ENCODE results near the gene RAB32.

The RAB32 gene

DNA sequence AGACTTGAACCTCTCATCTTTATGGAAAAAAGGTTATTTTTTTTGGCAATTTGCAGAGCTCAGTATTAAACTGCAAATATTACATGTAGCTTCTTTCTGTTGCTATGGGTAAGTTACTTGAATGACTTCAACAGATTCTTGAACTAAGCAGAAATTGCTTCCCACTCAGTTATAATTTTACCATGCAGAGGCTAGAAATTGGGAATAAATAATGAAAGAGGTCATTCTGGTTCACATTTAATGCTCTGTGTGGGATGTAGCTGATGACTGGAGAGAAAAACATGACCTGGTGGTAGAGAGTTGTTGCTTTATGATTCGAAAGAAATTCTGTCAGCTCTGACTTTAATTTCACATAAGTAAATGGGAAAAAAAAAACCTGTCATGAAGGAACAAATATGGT is 38.3 kb downstream of the RAB32 start:
- TF ChIP-seq CTCF (IDR thresholded peaks at IDR 0.05; ENCODE audit: poor library complexity, severe bottlenecking): no peak
- no peak for DNase-seq (ENCODE audit: low spot score)
- no peaks in the 10 kb centered on the region for H3K9me3 ChIP-seq (ENCODE audit: severe bottlenecking)
- no peaks in the 10 kb centered on the region for H3K27me3 ChIP-seq (ENCODE audit: insufficient read depth, poor library complexity, severe bottlenecking)
- ATAC-seq (ENCODE audit: low read depth): no peak
- no peaks in the 10 kb centered on the region for H3K36me3 ChIP-seq (ENCODE audit: low read depth)
- no peak overlapping the region for H3K27ac ChIP-seq (ENCODE audit: poor library complexity, severe bottlenecking)
- H3K4me3 ChIP-seq (ENCODE audit: severe bottlenecking): no peak overlapping the region
- no peaks in the 10 kb centered on the region for H3K4me1 ChIP-seq (ENCODE audit: insufficient read depth, poor library complexity, severe bottlenecking)

DNA sequence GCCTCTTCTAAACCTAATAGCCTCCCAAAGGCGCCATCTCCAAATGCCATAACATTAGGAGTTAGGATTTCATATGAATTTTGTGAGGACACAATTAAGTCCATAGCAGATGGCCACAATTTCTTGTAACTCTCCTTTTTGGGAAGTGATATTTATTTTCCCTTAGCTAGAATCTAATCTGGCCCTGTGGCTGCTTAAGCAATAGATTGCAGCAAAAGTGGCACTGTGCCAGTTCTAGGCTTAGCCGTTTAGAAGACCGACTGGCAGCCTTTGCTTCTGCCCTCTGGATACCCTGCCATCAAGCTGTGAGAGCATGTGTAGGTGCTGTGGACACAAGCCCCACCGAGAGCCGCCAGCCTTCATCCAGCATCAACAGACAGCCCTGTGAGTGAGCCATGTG is 39.2 kb downstream of the RAB32 start:
- Histone ChIP-seq H3K36me3 (ENCODE audit: low read depth) (no peaks in the 10 kb centered on the region), H3K4me1 (ENCODE audit: insufficient read depth, poor library complexity, severe bottlenecking) (no peaks in the 10 kb centered on the region), H3K27ac (ENCODE audit: poor library complexity, severe bottlenecking) (no peak overlapping the region), H3K9me3 (ENCODE audit: severe bottlenecking) (no peaks in the 10 kb centered on the region), H3K4me3 (ENCODE audit: severe bottlenecking) (no peak overlapping the region), H3K27me3 (ENCODE audit: insufficient read depth, poor library complexity, severe bottlenecking) (no peaks in the 10 kb centered on the region)
- no peak for DNase-seq (ENCODE audit: low spot score)
- no peak for ATAC-seq (ENCODE audit: low read depth)
- no peak for TF ChIP-seq CTCF (IDR thresholded peaks at IDR 0.05; ENCODE audit: poor library complexity, severe bottlenecking)

DNA sequence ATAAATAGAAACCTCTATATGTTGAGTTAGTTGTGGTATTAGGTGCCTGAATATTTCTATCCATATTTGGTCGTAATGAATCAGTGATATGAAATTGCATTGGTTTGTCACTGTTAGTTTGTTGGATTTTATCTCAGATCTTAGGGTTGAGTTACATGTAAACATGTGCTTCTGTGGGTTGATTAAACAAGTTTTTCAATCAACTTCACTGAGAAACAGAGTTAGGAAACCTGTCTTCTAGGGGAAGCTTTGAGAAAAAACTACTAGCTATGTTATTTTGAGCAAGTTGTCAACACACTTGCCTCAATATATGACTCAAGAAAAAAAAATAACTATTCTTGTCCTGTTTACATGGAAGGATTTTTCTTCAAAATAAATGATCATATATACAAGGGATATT is 40.3 kb downstream of the RAB32 start:
- DNase-seq (ENCODE audit: low spot score) (no peak), ATAC-seq (ENCODE audit: low read depth) (no peak)
- Histone ChIP-seq H3K4me1 (ENCODE audit: insufficient read depth, poor library complexity, severe bottlenecking) (no peaks in the 10 kb centered on the region), H3K36me3 (ENCODE audit: low read depth) (no peaks in the 10 kb centered on the region), H3K4me3 (ENCODE audit: severe bottlenecking) (no peak overlapping the region), H3K27ac (ENCODE audit: poor library complexity, severe bottlenecking) (no peak overlapping the region), H3K9me3 (ENCODE audit: severe bottlenecking) (no peaks in the 10 kb centered on the region), H3K27me3 (ENCODE audit: insufficient read depth, poor library complexity, severe bottlenecking) (no peaks in the 10 kb centered on the region)
- no peak for TF ChIP-seq CTCF (IDR thresholded peaks at IDR 0.05; ENCODE audit: poor library complexity, severe bottlenecking)

GRCh38 chr6:146587459-146587858 is 43.8 kb downstream of the RAB32 start:
- TF ChIP-seq CTCF (IDR thresholded peaks at IDR 0.05; ENCODE audit: poor library complexity, severe bottlenecking): no peak
- no peaks in the 10 kb centered on the region for H3K27me3 ChIP-seq (ENCODE audit: insufficient read depth, poor library complexity, severe bottlenecking)
- H3K9me3 ChIP-seq (ENCODE audit: severe bottlenecking): no peaks in the 10 kb centered on the region
- H3K4me1 ChIP-seq (ENCODE audit: insufficient read depth, poor library complexity, severe bottlenecking): no peaks in the 10 kb centered on the region
- no peaks in the 10 kb centered on the region for H3K36me3 ChIP-seq (ENCODE audit: low read depth)
- H3K4me3 ChIP-seq (ENCODE audit: severe bottlenecking): no peak overlapping the region
- no peak overlapping the region for H3K27ac ChIP-seq (ENCODE audit: poor library complexity, severe bottlenecking)
- ATAC-seq (ENCODE audit: low read depth): no peak
- no peak for DNase-seq (ENCODE audit: low spot score)

- Histone ChIP-seq H3K36me3 (ENCODE audit: low read depth) (no peaks in the 10 kb centered on the region), H3K27ac (ENCODE audit: poor library complexity, severe bottlenecking) (no peak overlapping the region), H3K27me3 (ENCODE audit: insufficient read depth, poor library complexity, severe bottlenecking) (no peaks in the 10 kb centered on the region), H3K4me1 (ENCODE audit: insufficient read depth, poor library complexity, severe bottlenecking) (no peaks in the 10 kb centered on the region), H3K4me3 (ENCODE audit: severe bottlenecking) (no peak overlapping the region), H3K9me3 (ENCODE audit: severe bottlenecking) (no peaks in the 10 kb centered on the region)
- no peak for TF ChIP-seq CTCF (IDR thresholded peaks at IDR 0.05; ENCODE audit: poor library complexity, severe bottlenecking)
- no peak for ATAC-seq (ENCODE audit: low read depth)
- DNase-seq (ENCODE audit: low spot score): no peak
Observed at GRCh38 chr6:146590492-146590891, 46.9 kb downstream of the RAB32 start.
